ENCODE data around the gene SFXN5. TPM values are rescaled to one million over a fixed set of nuclear protein-coding genes. Genes with fewer than 3 reads are reported as not detected.
A peak's percentile ranks its signal among the peaks of the same experiment; 100 is the strongest.

SFXN5 gene
- total and polyA plus RNA-seq, 2 of the 8 experiments (the other 6 are each of a cell fraction or from before 2014, with no cell fraction given) = 29.3 to 33.1 TPM

DNA sequence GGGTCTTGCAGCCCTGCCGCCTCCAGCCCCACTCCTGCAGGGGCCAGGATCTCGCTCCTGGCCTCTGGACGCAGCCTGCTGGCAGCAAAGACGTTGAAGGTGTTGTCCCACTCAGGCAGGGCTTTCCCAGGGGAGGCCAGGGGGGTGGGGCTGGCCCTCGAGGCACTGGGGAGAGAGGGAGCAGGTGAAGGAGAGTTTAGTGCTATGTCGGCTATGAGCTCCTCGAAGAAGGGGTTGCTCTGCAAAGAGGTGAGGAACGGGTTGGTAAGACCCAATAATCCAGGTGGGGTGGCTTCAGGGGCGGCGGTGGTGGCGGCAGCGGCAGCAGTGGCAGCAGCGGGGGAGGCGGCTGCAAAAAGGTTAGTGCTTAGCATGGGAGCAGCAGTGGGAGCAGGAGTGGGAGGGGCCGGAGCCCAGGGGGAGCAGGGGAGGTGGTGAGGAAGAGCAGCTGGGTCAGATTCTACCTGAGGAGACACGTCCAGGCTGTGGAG, 9.7 kb upstream of the SFXN5 start:
- 58% methylated on average over 15 of the region's 16 CpGs; no CpG with 5 or more reads in 1 of the 2 experiments for WGBS, 2 experiments (ENCODE audit: extremely low coverage in 1 of 2, insufficient coverage in 1 of 2, insufficient read length in 1 of 2, insufficient replicate concordance in 2 of 2, low coverage in 1 of 2, low lambda C conversion rate in 2 of 2, missing lambda C conversion rate in 1 of 2)
- Histone ChIP-seq H3K18ac (ENCODE audit: extremely low read depth, low read length) (0 out of 2 replicates have a peak overlapping the region, but pooled peaks have one; percentile 2), H4K91ac (replicated peaks; ENCODE audit: insufficient read length, low read length) (no peak overlapping the region), H3K27me3 (replicated peaks in 1 of 4; ENCODE audit: control insufficient read depth in 3 of 4, extremely low read depth in 1 of 4, insufficient read depth in 3 of 4, low read length in 3 of 4) (no peaks in the 10 kb centered on the region), H3K4me1 (replicated peaks in 1 of 4; ENCODE audit: control insufficient read depth in 3 of 4, insufficient read depth in 4 of 4, low read length in 3 of 4) (peaks cover 0 to 9% (median 5%) of the 10 kb centered on the region in 4 experiments; a peak in 6 of 7 replicates), H3K23ac (ENCODE audit: insufficient read length) (no peak overlapping the region), H3K9me3 (ENCODE audit: insufficient read depth in 2 of 2, low read depth in 1 of 2, low read length in 1 of 2) (no peaks in the 10 kb centered on the region), H4K5ac (ENCODE audit: insufficient read length, low read depth, low read length) (no peak overlapping the region), H2BK12ac (ENCODE audit: low read depth, low read length) (no peak overlapping the region), H4K8ac (ENCODE audit: extremely low read depth, insufficient read depth, low read length) (peak overlapping the region; percentile 58; the same call in 1 of the 2 replicates), H3K23me2 (ENCODE audit: low read depth, low read length) (no peaks in the 10 kb centered on the region), H2AFZ (ENCODE audit: low read length) (no peak overlapping the region), H3K79me1 (ENCODE audit: low read depth, low read length) (no peaks in the 10 kb centered on the region; the same call in 1 of the 2 replicates), H3K27ac (ENCODE audit: low read depth, low read length) (no peak overlapping the region), H3K36me3 (ENCODE audit: control insufficient read depth in 2 of 4, insufficient read depth in 4 of 4, low read length in 3 of 4) (no peaks in the 10 kb centered on the region), H4K20me1 (replicated peaks in 1 of 2; ENCODE audit: control insufficient read depth in 1 of 2, insufficient read depth in 2 of 2, low read length in 2 of 2) (peaks cover 0 to 11% of the 10 kb centered on the region in 2 experiments), H2BK20ac (ENCODE audit: low read length) (no peak overlapping the region), H2AK5ac (ENCODE audit: low read depth, low read length) (no peak overlapping the region), H3K4me3 (ENCODE audit: extremely low read depth in 1 of 4, insufficient read depth in 2 of 4, low read depth in 3 of 4, low read length in 4 of 4) (no peak overlapping the region), H2BK120ac (replicated peaks; ENCODE audit: low read depth, low read length) (no peak overlapping the region), H2BK5ac (ENCODE audit: low read depth, low read length) (no peak overlapping the region), H3K56ac (replicated peaks; ENCODE audit: insufficient read length, low read depth, low read length) (no peak overlapping the region), H3K79me2 (ENCODE audit: control insufficient read depth in 1 of 2, insufficient read depth in 2 of 2, low read length in 2 of 2) (no peaks in the 10 kb centered on the region), H3K4me2 (ENCODE audit: insufficient read depth in 1 of 2, low read depth in 2 of 2, low read length in 2 of 2) (0 out of 4 replicates have a peak overlapping the region, but pooled peaks of 1 of the 2 experiments have one; percentile 7), H2BK15ac (ENCODE audit: low read length) (no peak overlapping the region), H3K4ac (replicated peaks; ENCODE audit: insufficient read length, low read depth, low read length) (no peak overlapping the region), H3K14ac (ENCODE audit: insufficient read length) (no peak overlapping the region), H3K9ac (replicated peaks in 1 of 4; ENCODE audit: extremely low read depth in 1 of 4, low read depth in 3 of 4, low read length in 3 of 4) (no peak overlapping the region)
- FAIRE-seq (no peak), DNase-seq (ENCODE audit: low read depth in 1 of 2, low spot score in 2 of 2) (no peak)
- ChIA-PET CTCF (ENCODE audit: partially characterized antibody) (interaction anchor here (0.8 to 12.9 kb wide), 14 partner anchors 8 to 186 kb away, joined by 3 to 321 read pairs (median 5); no protein-coding TSS in a partner anchor), POLR2A (ENCODE audit: partially characterized antibody) (interaction anchor here (1.4 kb wide), 1 partner anchor 82 kb away, joined by 4 read pairs; no protein-coding TSS in a partner anchor)
- TF ChIP-seq HDAC6 (IDR thresholded peaks at IDR 0.05; ENCODE audit: low read depth, low read length) = no peak
- no peak for TF ChIP-seq POU5F1 (IDR thresholded peaks at IDR 0.05; ENCODE audit: low read depth, low read length)
- no peak for TF ChIP-seq KDM1A (IDR thresholded peaks at IDR 0.05; ENCODE audit: borderline replicate concordance, low read length)
- TF ChIP-seq SUZ12 (IDR thresholded peaks at IDR 0.05; ENCODE audit: low read length) = no peak
- TF ChIP-seq RNF2 (IDR thresholded peaks at IDR 0.05; ENCODE audit: borderline replicate concordance, low read depth, low read length, missing control alignments, poor library complexity, severe bottlenecking) = no peak
- no peak for TF ChIP-seq NRF1 (IDR thresholded peaks at IDR 0.05; ENCODE audit: low read depth, low read length)
- no peak for TF ChIP-seq PHF8 (conservative IDR thresholded peaks at IDR 0.05; ENCODE audit: low read depth, low read length)
- TF ChIP-seq KDM5A (IDR thresholded peaks at IDR 0.05; ENCODE audit: low read length) = no peak
- TF ChIP-seq CTBP2 (IDR thresholded peaks at IDR 0.05; ENCODE audit: borderline replicate concordance, insufficient read depth, insufficient read length, low read length) = no peak
- TF ChIP-seq RFX5 (IDR thresholded peaks at IDR 0.05; ENCODE audit: borderline replicate concordance, low read depth, low read length) = no peak
- no peak for TF ChIP-seq CEBPB (IDR thresholded peaks at IDR 0.05; ENCODE audit: low read depth, low read length)
- no peak for TF ChIP-seq ZNF274 (IDR thresholded peaks at IDR 0.05; ENCODE audit: borderline replicate concordance, extremely low read depth, low read length)
- TF ChIP-seq SAP30 (IDR thresholded peaks at IDR 0.05; ENCODE audit: insufficient read depth, insufficient replicate concordance, low read length) = no peak
